ENCODE results near the gene OCA2.

The OCA2 gene

GRCh38 chr15:27835233-27835939, 263.7 kb downstream of the OCA2 start:
- DNase-seq (ENCODE audit: low spot score) = no peak

GRCh38 chr15:27834684-27835083, 264.4 kb downstream of the OCA2 start:
- no peak for TF ChIP-seq CTCF (IDR thresholded peaks at IDR 0.05; ENCODE audit: extremely low read depth, missing control alignments)
- no peak for DNase-seq (ENCODE audit: low spot score)

More at GRCh38 chr15:27835233-27835939, 263.7 kb downstream of the OCA2 start:
- TF ChIP-seq CTCF (IDR thresholded peaks at IDR 0.05; ENCODE audit: extremely low read depth, missing control alignments) = no peak

DNA sequence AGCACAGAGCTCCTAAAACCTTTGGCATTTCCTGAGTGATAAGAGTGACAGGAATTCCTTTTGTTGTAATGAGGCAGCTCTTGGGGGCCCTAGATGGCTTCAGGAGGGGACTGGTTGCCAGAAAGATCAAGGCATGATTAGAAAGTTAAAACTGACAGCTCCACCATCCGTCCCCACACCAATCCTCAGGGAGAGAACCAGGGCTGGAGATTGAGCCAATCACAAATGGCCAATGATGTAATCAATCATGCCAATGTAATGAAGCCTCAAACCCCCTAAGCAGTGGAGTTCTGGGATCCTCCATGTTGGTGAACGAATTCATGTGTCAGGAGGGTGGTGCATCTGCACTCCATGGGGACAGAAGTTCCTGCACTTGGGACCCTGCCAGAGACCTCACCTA, 265.1 kb downstream of the OCA2 start:
- no peak for TF ChIP-seq CTCF (IDR thresholded peaks at IDR 0.05; ENCODE audit: extremely low read depth, missing control alignments)
- no peak for DNase-seq (ENCODE audit: low spot score)

DNA sequence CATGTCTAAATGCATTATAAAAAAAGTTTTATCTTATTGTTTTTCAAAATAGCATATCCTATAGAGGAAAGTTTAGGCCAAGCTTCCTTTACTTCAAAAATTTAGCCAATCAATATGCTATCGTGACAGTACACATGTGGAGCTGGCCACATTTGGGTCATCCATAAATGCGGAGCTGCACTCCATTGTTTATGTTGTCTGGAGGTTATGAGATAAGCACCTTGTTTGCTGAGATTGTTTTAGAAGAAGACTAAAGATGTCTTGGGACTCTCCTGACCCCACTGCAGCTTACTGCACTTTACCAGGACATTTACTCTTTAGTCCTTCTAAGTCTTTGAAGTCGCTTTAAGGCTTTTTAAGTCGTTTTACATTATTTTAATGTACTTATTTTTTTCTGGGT, 265.9 kb downstream of the OCA2 start:
- no peak for DNase-seq (ENCODE audit: low spot score)
- TF ChIP-seq CTCF (IDR thresholded peaks at IDR 0.05; ENCODE audit: extremely low read depth, missing control alignments) = no peak

DNA sequence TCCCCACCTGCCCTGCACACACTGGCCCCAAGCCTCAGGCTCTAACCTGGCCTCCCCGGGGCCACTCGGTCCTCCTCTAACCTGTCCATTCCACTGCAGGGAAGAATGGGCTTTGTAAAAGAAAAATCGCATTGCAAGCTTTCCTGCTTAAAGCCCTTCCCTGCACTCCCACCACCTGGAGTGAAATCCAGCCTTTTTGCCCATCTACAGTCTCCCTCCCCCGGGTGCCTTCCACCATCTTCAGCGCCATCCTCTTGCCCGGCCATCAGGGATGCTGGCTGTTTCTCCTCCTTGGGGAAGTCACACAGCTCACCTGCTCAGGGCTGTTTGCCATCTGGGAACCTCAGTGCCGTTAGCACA, 266.9 kb downstream of the OCA2 start:
- no peak for TF ChIP-seq CTCF (IDR thresholded peaks at IDR 0.05; ENCODE audit: extremely low read depth, missing control alignments)
- no peak for DNase-seq (ENCODE audit: low spot score)

- no peak for TF ChIP-seq CTCF (IDR thresholded peaks at IDR 0.05; ENCODE audit: extremely low read depth, missing control alignments)
- DNase-seq (ENCODE audit: low spot score) = no peak
Measured at GRCh38 chr15:27831384-27832236, 267.5 kb downstream of the OCA2 start.

DNA sequence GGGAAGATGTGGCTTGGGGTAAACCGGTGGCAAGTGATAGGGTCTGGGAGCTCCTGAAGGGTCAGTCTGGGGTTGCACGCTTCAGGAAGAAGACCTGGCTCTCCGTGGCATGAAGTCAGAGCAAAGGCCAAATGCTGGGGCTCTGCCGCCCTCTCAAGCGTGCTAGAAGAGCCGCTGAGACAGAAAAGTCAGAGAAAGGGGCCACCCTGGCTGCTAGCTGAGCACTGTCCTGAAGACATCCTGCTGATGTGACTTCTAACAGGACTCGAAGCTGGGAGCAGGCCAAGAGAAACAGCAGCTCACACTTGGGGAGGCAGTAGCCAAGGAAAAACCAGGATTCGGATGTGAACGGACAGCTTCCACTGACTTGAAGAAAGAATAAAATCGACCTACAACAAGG, 270.4 kb downstream of the OCA2 start:
- no peak for TF ChIP-seq CTCF (IDR thresholded peaks at IDR 0.05; ENCODE audit: extremely low read depth, missing control alignments)
- DNase-seq (ENCODE audit: low spot score) = no peak

All from GM20000 (cell line).